ENCODE measurements around the gene CD300A.

The CD300A gene

DNA sequence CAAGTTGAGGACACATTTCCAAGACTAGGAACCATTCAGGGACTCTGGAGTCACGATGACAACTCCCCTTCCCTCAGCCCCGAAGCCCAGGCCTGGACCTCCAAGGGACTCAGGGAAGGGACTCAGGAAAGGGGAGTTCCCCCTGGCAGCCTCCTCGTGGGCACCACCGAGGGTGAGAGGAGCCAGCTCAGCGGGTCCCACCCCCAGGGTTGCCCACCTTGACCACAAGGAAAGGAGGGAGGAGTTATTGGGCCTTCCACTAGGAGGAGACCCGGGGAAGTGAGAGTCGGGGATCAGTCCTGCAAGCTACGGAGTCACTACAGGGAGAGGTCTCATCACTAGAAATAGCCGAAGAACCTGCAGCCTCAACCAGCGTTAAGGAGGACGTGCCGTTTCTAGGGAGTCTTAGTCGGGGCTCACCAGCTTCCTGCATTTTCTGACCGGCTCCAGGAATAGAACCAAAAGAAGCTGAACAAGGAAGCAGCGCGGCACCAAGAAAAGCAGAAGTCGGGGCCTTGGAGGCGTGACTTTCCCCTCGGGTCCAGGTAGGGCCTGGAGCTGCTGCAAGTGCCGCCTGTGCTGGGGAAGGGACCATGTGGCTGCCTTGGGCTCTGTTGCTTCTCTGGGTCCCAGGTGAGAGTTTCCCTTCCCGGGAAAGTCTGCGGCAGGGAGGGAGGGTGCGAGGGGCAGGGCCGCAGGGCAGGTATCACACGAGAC lies at the start of gene CD300A:
TSS of gene CD300A (plus strand) at position 524 of the 717 bp plus-strand sequence. CDS start at position 594, 70 bp downstream.
- intact Hi-C loops (cut with DNase I), result no loop called here
- DNase-seq, result peak in 2 of 10 donors; percentile 56 to 74

GRCh38 chr17:74417178-74418045 lies 49.0 kb upstream of the CD300A start:
- intact Hi-C loops (cut with DNase I), result no loop called here
- DNase-seq, result peak in 1 of 10 donors; percentile 38

GRCh38 chr17:74419928-74420411 lies 46.5 kb upstream of the CD300A start:
- DNase-seq, result no peak
- intact Hi-C loops (cut with DNase I), result no loop called here

DNA sequence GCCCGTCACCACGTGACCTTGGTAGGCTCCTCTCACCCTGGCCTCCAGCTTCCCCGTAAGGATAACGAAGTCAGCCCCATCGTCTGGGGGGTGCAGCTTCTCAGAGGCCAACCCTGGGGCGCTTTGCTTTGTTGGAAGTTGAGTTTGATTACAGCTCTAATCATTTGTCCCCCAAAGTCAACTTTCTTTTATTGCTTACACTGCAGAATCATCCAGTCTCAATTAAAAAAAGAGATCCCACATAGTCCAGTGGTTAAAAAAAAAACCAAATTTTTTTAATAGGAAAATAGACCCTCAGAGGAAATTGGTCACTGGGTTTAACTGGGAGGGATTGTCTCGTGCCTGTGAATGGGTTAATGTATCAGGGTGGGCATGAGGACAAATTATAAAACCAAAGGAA lies 42.3 kb upstream of the CD300A start:
- intact Hi-C loops (cut with DNase I), result no loop called here
- DNase-seq, result peak in 1 of 10 donors; percentile 3

DNA sequence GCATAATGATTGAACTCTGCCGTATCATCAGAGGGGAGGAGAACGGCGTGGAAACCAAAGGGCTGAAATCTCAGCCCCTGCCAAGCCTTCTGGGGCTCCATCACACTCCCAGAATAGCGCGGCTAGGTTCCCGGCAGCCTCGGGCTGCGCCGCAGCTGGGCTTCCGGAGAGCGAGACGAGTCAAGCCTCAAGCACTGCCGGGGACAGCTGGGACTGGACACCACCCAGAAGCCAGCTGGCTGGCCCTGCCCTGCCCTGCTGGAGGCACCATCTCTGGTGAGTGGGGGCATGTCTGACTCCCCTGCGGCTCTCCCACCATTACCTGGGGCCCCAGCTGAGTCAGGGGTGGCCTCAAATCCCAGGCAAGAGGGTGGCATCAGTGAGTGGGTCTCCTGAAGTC lies 41.8 kb upstream of the CD300A start:
- intact Hi-C loops (cut with DNase I), result no loop called here
- DNase-seq, result peak in 1 of 10 donors; percentile 76

DNA sequence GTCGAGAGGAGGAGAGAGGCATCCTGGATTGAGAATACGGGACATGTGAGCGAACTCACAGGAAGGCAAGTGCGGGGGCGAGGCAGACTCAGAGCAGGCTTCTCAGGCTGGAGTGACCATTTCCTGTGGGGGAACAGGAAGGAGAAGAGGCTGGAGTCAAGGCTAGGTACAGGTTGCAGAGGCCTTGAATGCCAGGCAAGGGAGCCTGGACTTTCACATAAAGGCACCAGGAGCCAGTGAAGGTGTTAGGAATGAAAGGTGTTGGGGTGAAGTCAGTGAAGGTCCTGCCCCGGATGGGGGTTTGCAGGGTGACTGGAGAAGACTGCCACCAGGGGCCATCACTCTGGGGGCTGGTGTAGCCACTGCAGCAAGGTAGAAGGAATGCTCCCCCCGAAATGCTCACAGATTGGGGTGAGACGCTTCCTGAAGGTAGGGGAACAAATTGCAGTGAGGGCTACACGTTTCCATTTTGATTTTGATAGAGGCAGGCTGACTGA lies 39.8 kb upstream of the CD300A start:
- intact Hi-C loops (cut with DNase I), result no loop called here
- no peak for DNase-seq

DNA sequence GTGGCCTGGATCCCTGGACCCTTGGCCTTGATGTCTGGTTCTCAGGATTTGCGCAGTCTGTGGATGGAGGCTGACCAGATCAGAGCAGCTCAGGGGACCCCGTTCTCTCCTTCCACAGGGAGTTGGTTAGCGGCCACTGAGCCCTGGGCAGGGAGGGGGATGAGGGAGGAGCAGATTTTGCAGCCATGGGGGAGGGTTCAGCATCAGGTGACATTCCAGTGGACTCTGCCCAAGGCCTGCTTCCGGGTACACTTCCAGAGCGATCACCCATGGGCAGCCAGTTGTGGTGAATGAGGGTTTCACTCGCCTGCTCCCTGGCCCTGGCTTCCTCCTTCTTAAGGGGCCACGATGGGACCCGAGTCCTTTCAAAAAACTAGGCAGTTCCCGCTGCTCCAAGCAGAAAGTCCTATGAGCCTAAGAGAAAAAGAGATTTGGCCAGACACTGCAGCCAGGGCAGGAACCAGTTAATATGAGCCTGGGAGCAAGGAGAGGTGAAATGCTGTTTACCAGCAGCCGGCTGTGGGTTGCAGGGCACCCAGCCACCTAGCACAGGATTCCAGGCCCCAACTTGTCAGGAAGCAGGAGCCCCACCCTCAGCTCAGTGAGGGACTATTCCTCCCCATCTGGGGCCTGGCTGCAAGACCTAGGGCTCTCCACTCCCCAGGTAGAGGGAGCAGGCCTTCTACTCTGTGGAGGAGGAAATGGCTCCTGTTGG lies 39.2 kb upstream of the CD300A start:
- intact Hi-C loops (cut with DNase I), result no loop called here
- no peak for DNase-seq

DNA sequence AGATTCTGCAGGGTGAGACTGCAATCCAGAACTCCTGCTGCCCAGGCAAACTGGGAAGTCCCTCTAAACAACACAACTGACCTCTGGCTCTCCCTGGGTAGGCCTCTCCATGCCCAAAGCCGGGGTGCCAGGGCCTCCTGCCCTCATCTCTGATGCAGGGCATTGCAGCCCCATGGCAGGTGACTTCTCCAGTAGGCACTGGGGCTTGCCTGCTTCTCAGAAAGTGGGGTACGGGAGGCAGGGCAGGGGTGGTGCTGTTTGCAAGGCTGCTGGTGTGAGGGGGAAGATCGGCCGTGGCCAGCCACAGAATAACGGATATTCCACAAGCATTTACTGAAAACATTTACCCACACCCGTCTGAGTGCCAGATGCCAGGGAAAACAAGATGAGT lies 38.7 kb upstream of the CD300A start:
- intact Hi-C loops (cut with DNase I), result no loop called here
- DNase-seq, result no peak

- intact Hi-C loops (cut with DNase I), result no loop called here
- DNase-seq, result no peak
Observed at GRCh38 chr17:74429604-74430384, 36.6 kb upstream of the CD300A start.

GRCh38 chr17:74430385-74430705 lies 36.1 kb upstream of the CD300A start:
- no peak for DNase-seq
- intact Hi-C loops (cut with DNase I), result no loop called here

DNA sequence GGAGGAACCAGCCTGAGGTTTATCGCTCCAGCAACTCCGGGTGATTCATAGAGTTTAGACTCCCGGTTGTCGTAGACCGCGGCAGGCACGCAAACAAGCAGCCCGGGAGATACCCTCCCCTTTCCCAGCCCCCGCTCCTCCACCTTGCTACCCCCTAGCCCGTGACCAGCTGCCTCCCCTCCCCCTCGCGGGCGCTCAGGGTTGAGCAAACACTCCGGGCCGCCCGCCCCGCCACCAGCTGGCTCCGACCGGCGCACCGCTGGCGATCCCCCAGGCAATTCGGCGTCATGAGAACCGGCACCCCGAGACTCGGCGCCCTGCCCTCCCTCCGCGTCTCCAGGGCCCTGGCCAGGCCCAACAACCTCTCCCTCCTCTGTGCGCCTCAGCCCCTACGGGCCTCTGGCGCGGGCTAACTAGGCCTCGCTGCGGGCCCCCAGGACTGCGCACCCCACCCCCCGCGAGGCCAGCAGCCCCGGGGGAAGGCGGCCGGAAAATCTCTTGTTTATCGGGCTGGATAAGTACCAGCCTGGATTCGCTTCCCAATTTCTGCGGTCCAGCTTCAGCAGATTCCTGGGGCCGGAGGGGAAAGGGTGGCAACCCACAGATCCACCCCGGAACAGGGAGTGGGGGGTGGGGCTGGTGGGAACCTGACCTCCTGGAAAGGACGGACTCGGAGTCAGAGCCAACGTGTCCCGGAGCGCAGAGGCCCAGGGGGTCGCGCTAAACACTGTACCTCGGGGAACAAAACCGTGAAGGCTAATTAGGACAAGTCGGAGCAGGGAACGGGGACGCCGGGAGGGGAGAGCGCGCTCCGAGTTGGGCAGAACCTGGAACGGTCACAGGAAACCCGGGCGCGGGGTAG lies 35.5 kb upstream of the CD300A start:
- DNase-seq, result peak in 8 of 10 donors; percentile 35 to 89 (median 50)
- intact Hi-C loops (cut with DNase I), result no loop called here

- DNase-seq, result peak in 6 of 10 donors; percentile 29 to 89 (median 51)
- intact Hi-C loops (cut with DNase I), result no loop called here
Observed at GRCh38 chr17:74431568-74432423, 34.6 kb upstream of the CD300A start, which contains the start of gene GPRC5C. Gene GPRC5C (plus strand): TSS chr17:74432088. CDS start chr17:74439777, 7,689 bp downstream.

GRCh38 chr17:74432424-74432690 lies 34.1 kb upstream of the CD300A start:
- DNase-seq, result no peak
- intact Hi-C loops (cut with DNase I), result no loop called here

- no peak for DNase-seq
- intact Hi-C loops (cut with DNase I), result no loop called here
Observed at GRCh38 chr17:74432766-74433391, 33.6 kb upstream of the CD300A start.

GRCh38 chr17:74433421-74434121 lies 32.9 kb upstream of the CD300A start:
- DNase-seq, result no peak
- intact Hi-C loops (cut with DNase I), result no loop called here

GRCh38 chr17:74435775-74436359 lies 30.6 kb upstream of the CD300A start:
- no peak for DNase-seq
- intact Hi-C loops (cut with DNase I), result no loop called here

DNA sequence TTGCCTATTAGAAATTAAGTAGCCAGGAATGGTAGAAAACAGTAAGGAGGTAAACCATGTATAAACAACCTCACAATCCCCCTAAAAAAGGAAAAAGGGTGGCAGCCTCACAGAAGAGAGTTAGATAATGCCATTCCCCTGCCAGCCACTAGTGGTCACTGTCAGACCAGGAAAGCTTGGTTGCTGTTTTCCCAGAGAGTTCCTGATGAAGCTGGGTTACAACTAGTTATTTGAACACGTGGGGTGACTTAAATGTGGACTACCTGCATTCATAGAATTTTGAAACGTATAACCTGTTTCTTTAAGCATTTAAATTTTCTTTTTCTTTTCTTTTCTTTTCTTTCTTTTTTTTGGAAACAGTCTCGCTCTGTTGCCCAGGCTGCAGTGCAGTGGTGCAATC lies 28.7 kb upstream of the CD300A start:
- no peak for DNase-seq
- intact Hi-C loops (cut with DNase I), result no loop called here
